Right lobe of liver (tissue), 6 donors: Measurements from ENCODE around the gene TTC31. TPM values are rescaled to one million over a fixed set of nuclear protein-coding genes. Genes with fewer than 3 reads are reported as not detected.
A peak's percentile ranks its signal among the peaks of the same experiment; 100 is the strongest.

Experiments used
- ATAC-seq, 4 donors: fragments of 200-7000 bp; cut with Tn5 transposase; one replicate each; pipeline ENCODE4 v1.9.1; 2020; ENCODE audit warnings: mild to moderate bottlenecking in 4 of 4, moderate library complexity in 4 of 4
- DNase-seq, 3 donors: peaks; one replicate each; pipeline ENCODE4 v3.0.0-alpha.2; 2020
- H3K27ac ChIP-seq, 3 donors: fragments of 200-600 bp; one replicate each; pipeline ENCODE4 v1.8.0; 2022
- H3K27me3 ChIP-seq, 2 donors: fragments of 200-600 bp; one replicate each; pipeline ENCODE4 v1.8.0; 2022
- H3K36me3 ChIP-seq, 4 donors: fragments of 200-600 bp; sonication (generic) in 1 of 4; one replicate each; pipeline versions ENCODE4 v1.5.1 to v1.8.0; 2017 to 2022; ENCODE audit warnings: control low read depth in 1 of 4
- H3K4me1 ChIP-seq, 4 donors: fragments of 200-600 bp; sonication (generic) in 1 of 4; one replicate each; pipeline versions ENCODE4 v1.5.1 to v1.8.0; 2017 to 2022; ENCODE audit warnings: control low read depth in 1 of 4
- H3K4me3 ChIP-seq, 3 donors: fragments of 200-600 bp; one replicate each; pipeline ENCODE4 v1.8.0; 2022
- H3K9me3 ChIP-seq, 4 donors: fragments of 200-600 bp; sonication (generic) in 1 of 4; one replicate each; pipeline versions ENCODE4 v1.5.1 to v1.8.0; 2017 to 2022; ENCODE audit warnings: control low read depth in 1 of 4
- CTCF ChIP-seq, 4 donors: fragments of 200-600 bp in 3 of 4; fragments of 450-650 bp in 1 of 4; IDR thresholded peaks; one replicate each; pipeline versions ENCODE4 v1.5.1 to v1.8.0; 2016 to 2022; ENCODE audit warnings: antibody characterized with exemption in 4 of 4, mild to moderate bottlenecking in 2 of 4
- POLR2A ChIP-seq: fragments of 450-650 bp; IDR thresholded peaks from one replicate; pipeline ENCODE4 v1.6.1; 2017; ENCODE audit warnings: antibody characterized with exemption, mild to moderate bottlenecking
- WGBS: methylation state at CpG from one replicate; pipeline ENCODE4 v1.1.6; 2018; ENCODE audit warnings: low coverage, low lambda C conversion rate; ENCODE audit not compliant: insufficient coverage; ENCODE audit errors: missing lambda C conversion rate; 5-methylcytosine and 5-hydroxymethylcytosine counted together
- intact Hi-C, 2 donors: fragments of 100-400 bp; cut with DNase I; formaldehyde crosslinking; loops; one replicate each; pipeline versions ENCODE4 v1.11.2 to v1.14.1; 2022
- total RNA-seq, 6 experiments: library from RNA; depleted of rRNA in 2 of 6; stranded (reverse); fragments of >200 nt in 2 of 6; fragmentation: NEBNext Ultra II Directional in 3 of 6; extraction: Animal tissue kit (Norgen Biotek cat#: 25700) in 3 of 6; gene quantifications; one replicate each; pipeline versions ENCODE4 v1.1.0 to v1.2.4, GENCODE V29; 2016 to 2023
- donor health status: DM: no; HTN: yes; CAD: no.
- donor health status: DM: no; HTN: no; CAD: no.
- donor health status: DM: no; HTN: no; CAD: no.
- donor health status: DM: no; HTN: yes; CAD: no.
- donor health status: DM: no; HTN: yes; CAD: no.

The TTC31 gene
- total RNA-seq, 6 experiments from 2014 or later = 14.5 to 31.5 (median 26.7) TPM

- no peaks in the 10 kb centered on the region for H3K27me3 ChIP-seq
- 4% methylated on average over 20 of the region's 32 CpGs for WGBS
- ATAC-seq = peak; percentile 54 to 69 (median 60)
- no peak for TF ChIP-seq CTCF (IDR thresholded peaks at IDR 0.05)
- no peaks in the 10 kb centered on the region for H3K36me3 ChIP-seq
- peaks cover 0 to 71% (median 25%) of the 10 kb centered on the region in 4 donors for H3K4me1 ChIP-seq
- no peaks in the 10 kb centered on the region for H3K9me3 ChIP-seq
- peak overlapping the region; percentile 60 to 84 (median 82) for H3K4me3 ChIP-seq
- peak; percentile 73 to 87 (median 85) for DNase-seq
- intact Hi-C loops = no loop called here
- peak overlapping the region; percentile 66 to 93 (median 93) for H3K27ac ChIP-seq
Observed at GRCh38 chr2:74502147-74502719, 19.4 kb downstream of the TTC31 start.

- H3K27me3 ChIP-seq = no peaks in the 10 kb centered on the region
Observed at GRCh38 chr2:74502720-74503505, 20.0 kb downstream of the TTC31 start.

GRCh38 chr2:74503506-74504475 lies 20.9 kb downstream of the TTC31 start:
- H3K4me1 ChIP-seq = peaks cover 0 to 55% (median 19%) of the 10 kb centered on the region in 4 donors
- intact Hi-C loops = no loop called here
- peak overlapping the region; percentile 60 to 84 (median 82) for H3K4me3 ChIP-seq
- no peaks in the 10 kb centered on the region for H3K9me3 ChIP-seq
- no peak for ATAC-seq
- 27% methylated on average over 18 of the region's 45 CpGs for WGBS
- DNase-seq = peak in 1 of 3 donors; percentile 65
- peak overlapping the region; percentile 66 to 93 (median 93) for H3K27ac ChIP-seq
- H3K27me3 ChIP-seq = no peaks in the 10 kb centered on the region
- H3K36me3 ChIP-seq = no peaks in the 10 kb centered on the region
- TF ChIP-seq CTCF (IDR thresholded peaks at IDR 0.05) (no peak), POLR2A (no peak)

More at GRCh38 chr2:74502720-74503505, 20.0 kb downstream of the TTC31 start:
- WGBS = 0% methylated on average over 8 of the region's 67 CpGs
- Histone ChIP-seq H3K4me3 (peak overlapping the region; percentile 60 to 84 (median 82)), H3K36me3 (no peaks in the 10 kb centered on the region), H3K27ac (peak overlapping the region; percentile 66 to 93 (median 93)), H3K4me1 (peaks cover 0 to 64% (median 22%) of the 10 kb centered on the region in 4 donors), H3K9me3 (no peaks in the 10 kb centered on the region)
- ATAC-seq = peak; percentile 39 to 55 (median 44)
- DNase-seq = peak; percentile 72 to 85 (median 80)
- intact Hi-C loops = no loop called here
- TF ChIP-seq CTCF (IDR thresholded peaks at IDR 0.05) (peak in 3 of 4 donors; percentile 39 to 54 (median 44)), POLR2A (peak; percentile 49)

- Histone ChIP-seq H3K4me3 (peak overlapping the region in 2 of 3 donors; percentile 82 to 84), H3K9me3 (no peaks in the 10 kb centered on the region), H3K27ac (peak overlapping the region in 1 of 3 donors; percentile 93), H3K4me1 (peaks cover 0 to 49% (median 15%) of the 10 kb centered on the region in 4 donors), H3K27me3 (no peaks in the 10 kb centered on the region), H3K36me3 (no peaks in the 10 kb centered on the region)
- WGBS = 79% methylated on average over 3 of the region's 3 CpGs
- DNase-seq (no peak), ATAC-seq (no peak)
- intact Hi-C loops = no loop called here
- TF ChIP-seq CTCF (IDR thresholded peaks at IDR 0.05) (no peak), POLR2A (no peak)
Observed at GRCh38 chr2:74504591-74504990, 21.7 kb downstream of the TTC31 start.
